ENCODE measurements around the gene ELL.
"Not testable (repeated sequence)": the region's sequence is repeated elsewhere in the genome, so short reads cannot be mapped to it uniquely, and the experiment has no call there.

ELL gene

GRCh38 chr19:18532168-18532890 lies 10.5 kb upstream of the ELL start:
- DNase-seq (ENCODE audit: low read depth in 2 of 2, low spot score in 1 of 2), result no peak

- DNase-seq (ENCODE audit: low read depth in 2 of 2, low spot score in 1 of 2), result no peak
Measured at GRCh38 chr19:18531485-18531884, 9.6 kb upstream of the ELL start.

GRCh38 chr19:18529782-18530181 lies 7.9 kb upstream of the ELL start:
- no peak for DNase-seq (ENCODE audit: low read depth in 2 of 2, low spot score in 1 of 2)

GRCh38 chr19:18526316-18526715 lies 4.4 kb upstream of the ELL start:
- no peak for DNase-seq (ENCODE audit: low read depth in 2 of 2, low spot score in 1 of 2)

GRCh38 chr19:18523841-18524240 lies 2.0 kb upstream of the ELL start:
- no peak for DNase-seq (ENCODE audit: low read depth in 2 of 2, low spot score in 1 of 2)

- not testable (repeated sequence) for DNase-seq (ENCODE audit: low read depth in 2 of 2, low spot score in 1 of 2)
Measured at GRCh38 chr19:18522862-18523440, 1.1 kb upstream of the ELL start.

- peak; percentile 100 for DNase-seq (ENCODE audit: low read depth in 2 of 2, low spot score in 1 of 2)
Measured at GRCh38 chr19:18522124-18522861, 423 bp upstream of the ELL start.

GRCh38 chr19:18520848-18521691 lies 800 bp downstream of the ELL start:
- no peak for DNase-seq (ENCODE audit: low read depth in 2 of 2, low spot score in 1 of 2)

- no peak for DNase-seq (ENCODE audit: low read depth in 2 of 2, low spot score in 1 of 2)
Measured at GRCh38 chr19:18519962-18520847, 1.7 kb downstream of the ELL start.

- DNase-seq (ENCODE audit: low read depth in 2 of 2, low spot score in 1 of 2), result no peak
Measured at GRCh38 chr19:18518639-18519038, 3.2 kb downstream of the ELL start.

- DNase-seq (ENCODE audit: low read depth in 2 of 2, low spot score in 1 of 2), result no peak
Measured at GRCh38 chr19:18517606-18518005, 4.3 kb downstream of the ELL start.

- DNase-seq (ENCODE audit: low read depth in 2 of 2, low spot score in 1 of 2), result no peak
Measured at GRCh38 chr19:18515959-18516358, 5.9 kb downstream of the ELL start.

GRCh38 chr19:18514800-18515682 lies 6.8 kb downstream of the ELL start:
- DNase-seq (ENCODE audit: low read depth in 2 of 2, low spot score in 1 of 2), result no peak

- no peak for DNase-seq (ENCODE audit: low read depth in 2 of 2, low spot score in 1 of 2)
Measured at GRCh38 chr19:18513868-18514267, 8.0 kb downstream of the ELL start.

- no peak for DNase-seq (ENCODE audit: low read depth in 2 of 2, low spot score in 1 of 2)
Measured at GRCh38 chr19:18510216-18510615, 11.7 kb downstream of the ELL start.

- DNase-seq (ENCODE audit: low read depth in 2 of 2, low spot score in 1 of 2), result no peak
Measured at GRCh38 chr19:18508585-18508984, 13.3 kb downstream of the ELL start.

- DNase-seq (ENCODE audit: low read depth in 2 of 2, low spot score in 1 of 2), result no peak
Measured at GRCh38 chr19:18507727-18508440, 14.0 kb downstream of the ELL start.

- DNase-seq (ENCODE audit: low read depth in 2 of 2, low spot score in 1 of 2), result no peak
Measured at GRCh38 chr19:18507021-18507726, 14.7 kb downstream of the ELL start.
